CD4-positive, alpha-beta T cell treated with Interleukin-1 beta for 1 hour (primary cell): ENCODE results near the gene HELQ.

ENCODE experiments used
- DNase-seq, 2 donors: peaks; one replicate each; pipeline ENCODE4 v3.0.0-alpha.2; 2020 to 2022

The HELQ gene

GRCh38 chr4:83369831-83370639 lies 85.6 kb downstream of the HELQ start:
- no peak for DNase-seq

GRCh38 chr4:83364312-83364711 lies 91.3 kb downstream of the HELQ start:
- no peak for DNase-seq

- no peak for DNase-seq
These were observed 92.9 kb downstream of the HELQ start for GRCh38 chr4:83362492-83363329.

- DNase-seq: no peak
These were observed 94.1 kb downstream of the HELQ start for GRCh38 chr4:83361416-83362103.

- DNase-seq: no peak
These were observed 95.6 kb downstream of the HELQ start for GRCh38 chr4:83360018-83360417.

- DNase-seq: no peak
These were observed 97.2 kb downstream of the HELQ start for GRCh38 chr4:83358410-83358809.
